22Rv1 (cell line): Measurements from ENCODE around the gene OR8J3.

ENCODE experiments used
- ZFX ChIP-seq: fragments of 450-650 bp; IDR thresholded peaks from 2 replicates; pipeline ENCODE4 v1.6.1; 2017; ENCODE audit warnings: antibody characterized with exemption, borderline replicate concordance
- TF ChIP-seq, protein P1 (sequence below): fragments of 450-650 bp; IDR thresholded peaks from 2 replicates; pipeline ENCODE4 v1.5.1; 2017; ENCODE audit warnings: mild to moderate bottlenecking

- TF ChIP-seq, protein P1, sequence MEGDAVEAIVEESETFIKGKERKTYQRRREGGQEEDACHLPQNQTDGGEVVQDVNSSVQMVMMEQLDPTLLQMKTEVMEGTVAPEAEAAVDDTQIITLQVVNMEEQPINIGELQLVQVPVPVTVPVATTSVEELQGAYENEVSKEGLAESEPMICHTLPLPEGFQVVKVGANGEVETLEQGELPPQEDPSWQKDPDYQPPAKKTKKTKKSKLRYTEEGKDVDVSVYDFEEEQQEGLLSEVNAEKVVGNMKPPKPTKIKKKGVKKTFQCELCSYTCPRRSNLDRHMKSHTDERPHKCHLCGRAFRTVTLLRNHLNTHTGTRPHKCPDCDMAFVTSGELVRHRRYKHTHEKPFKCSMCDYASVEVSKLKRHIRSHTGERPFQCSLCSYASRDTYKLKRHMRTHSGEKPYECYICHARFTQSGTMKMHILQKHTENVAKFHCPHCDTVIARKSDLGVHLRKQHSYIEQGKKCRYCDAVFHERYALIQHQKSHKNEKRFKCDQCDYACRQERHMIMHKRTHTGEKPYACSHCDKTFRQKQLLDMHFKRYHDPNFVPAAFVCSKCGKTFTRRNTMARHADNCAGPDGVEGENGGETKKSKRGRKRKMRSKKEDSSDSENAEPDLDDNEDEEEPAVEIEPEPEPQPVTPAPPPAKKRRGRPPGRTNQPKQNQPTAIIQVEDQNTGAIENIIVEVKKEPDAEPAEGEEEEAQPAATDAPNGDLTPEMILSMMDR: no peak
- no peak for TF ChIP-seq ZFX
These were observed 20.2 kb upstream of the OR8J3 start, which contains the start of gene OR8K5 for GRCh38 chr11:56160217-56160616.
